Measurements from ENCODE around the gene LGI2.

LGI2 gene

GRCh38 chr4:25060241-25060962 lies 29.7 kb upstream of the LGI2 start:
- Histone ChIP-seq H3K4me3 (ENCODE audit: insufficient read depth in 1 of 2, low read depth in 1 of 2, low read length in 2 of 2) (no peak overlapping the region), H2AFZ (ENCODE audit: low read depth, low read length) (no peak overlapping the region), H3K27me3 (ENCODE audit: control insufficient read depth in 1 of 2, insufficient read depth in 1 of 2, low read length in 2 of 2) (peaks cover 14 to 27% of the 10 kb centered on the region in 2 experiments), H3K9me3 (ENCODE audit: control insufficient read depth, low read length) (no peaks in the 10 kb centered on the region), H4K91ac (ENCODE audit: low read length) (no peak overlapping the region), H2BK5ac (ENCODE audit: low read depth, low read length, poor library complexity, severe bottlenecking) (no peak overlapping the region), H3K4me2 (ENCODE audit: low read length, poor library complexity, severe bottlenecking) (no peak overlapping the region), H2BK15ac (ENCODE audit: low read depth, poor library complexity, severe bottlenecking) (no peak overlapping the region), H4K8ac (ENCODE audit: low read length) (no peak overlapping the region), H2AK5ac (ENCODE audit: low read length, severe bottlenecking) (no peak overlapping the region), H3K79me1 (replicated peaks; ENCODE audit: low read length, poor library complexity, severe bottlenecking) (no peaks in the 10 kb centered on the region), H3K36me3 (ENCODE audit: control insufficient read depth in 1 of 2, insufficient read depth in 2 of 2, low read depth in 1 of 2, low read length in 2 of 2) (no peaks in the 10 kb centered on the region), H2BK120ac (ENCODE audit: low read depth, low read length) (no peak overlapping the region), H3K14ac (ENCODE audit: low read length in 2 of 2) (no peak overlapping the region), H3K4me1 (ENCODE audit: control insufficient read depth, insufficient read depth, low read depth, low read length) (peaks cover 3% of the 10 kb centered on the region), H3K4ac (ENCODE audit: low read depth in 1 of 2, low read length in 2 of 2) (no peak overlapping the region), H3K18ac (ENCODE audit: low read depth in 1 of 2, low read length in 2 of 2) (no peak overlapping the region), H3K23ac (ENCODE audit: low read length in 2 of 2) (no peak overlapping the region), H3K9ac (ENCODE audit: low read length) (no peak overlapping the region), H3K27ac (ENCODE audit: low read length, poor library complexity, severe bottlenecking) (no peak overlapping the region), H2BK12ac (ENCODE audit: low read length in 2 of 2) (no peak overlapping the region)
- WGBS, result 90% methylated on average over 7 of the region's 8 CpGs
- DNase-seq, result no peak

GRCh38 chr4:25059791-25060190 lies 29.0 kb upstream of the LGI2 start:
- no peak overlapping the region for H3K14ac ChIP-seq (ENCODE audit: low read length in 2 of 2)
- H4K8ac ChIP-seq (ENCODE audit: low read length), result no peak overlapping the region
- H3K4ac ChIP-seq (ENCODE audit: low read depth in 1 of 2, low read length in 2 of 2), result no peak overlapping the region
- no peak overlapping the region for H2AK5ac ChIP-seq (ENCODE audit: low read length, severe bottlenecking)
- no peak overlapping the region for H3K27ac ChIP-seq (ENCODE audit: low read length, poor library complexity, severe bottlenecking)
- H3K4me3 ChIP-seq (ENCODE audit: insufficient read depth in 1 of 2, low read depth in 1 of 2, low read length in 2 of 2), result no peak overlapping the region
- 71% methylated on average over 1 of the region's 2 CpGs for WGBS
- H2AFZ ChIP-seq (ENCODE audit: low read depth, low read length), result no peak overlapping the region
- no peak overlapping the region for H2BK15ac ChIP-seq (ENCODE audit: low read depth, poor library complexity, severe bottlenecking)
- no peak for DNase-seq
- H3K9me3 ChIP-seq (ENCODE audit: control insufficient read depth, low read length), result no peaks in the 10 kb centered on the region
- H3K23ac ChIP-seq (ENCODE audit: low read length in 2 of 2), result no peak overlapping the region
- no peak overlapping the region for H3K4me2 ChIP-seq (ENCODE audit: low read length, poor library complexity, severe bottlenecking)
- H3K79me1 ChIP-seq (replicated peaks; ENCODE audit: low read length, poor library complexity, severe bottlenecking), result no peaks in the 10 kb centered on the region
- no peaks in the 10 kb centered on the region for H3K4me1 ChIP-seq (ENCODE audit: control insufficient read depth, insufficient read depth, low read depth, low read length)
- H2BK5ac ChIP-seq (ENCODE audit: low read depth, low read length, poor library complexity, severe bottlenecking), result no peak overlapping the region
- H4K91ac ChIP-seq (ENCODE audit: low read length), result no peak overlapping the region
- no peaks in the 10 kb centered on the region for H3K36me3 ChIP-seq (ENCODE audit: control insufficient read depth in 1 of 2, insufficient read depth in 2 of 2, low read depth in 1 of 2, low read length in 2 of 2)
- H2BK120ac ChIP-seq (ENCODE audit: low read depth, low read length), result no peak overlapping the region
- H3K9ac ChIP-seq (ENCODE audit: low read length), result no peak overlapping the region
- no peak overlapping the region for H3K18ac ChIP-seq (ENCODE audit: low read depth in 1 of 2, low read length in 2 of 2)
- H3K27me3 ChIP-seq (ENCODE audit: control insufficient read depth in 1 of 2, insufficient read depth in 1 of 2, low read length in 2 of 2), result peaks cover 21 to 31% of the 10 kb centered on the region in 2 experiments
- H2BK12ac ChIP-seq (ENCODE audit: low read length in 2 of 2), result no peak overlapping the region

- Histone ChIP-seq H2BK5ac (ENCODE audit: low read depth, low read length, poor library complexity, severe bottlenecking) (no peak overlapping the region), H3K27ac (ENCODE audit: low read length, poor library complexity, severe bottlenecking) (no peak overlapping the region), H3K4me2 (ENCODE audit: low read length, poor library complexity, severe bottlenecking) (no peak overlapping the region), H3K23ac (ENCODE audit: low read length in 2 of 2) (no peak overlapping the region), H3K9ac (ENCODE audit: low read length) (no peak overlapping the region), H3K4ac (ENCODE audit: low read depth in 1 of 2, low read length in 2 of 2) (no peak overlapping the region), H3K36me3 (ENCODE audit: control insufficient read depth in 1 of 2, insufficient read depth in 2 of 2, low read depth in 1 of 2, low read length in 2 of 2) (no peaks in the 10 kb centered on the region), H4K8ac (ENCODE audit: low read length) (no peak overlapping the region), H4K91ac (ENCODE audit: low read length) (no peak overlapping the region), H3K14ac (ENCODE audit: low read length in 2 of 2) (no peak overlapping the region), H3K4me3 (ENCODE audit: insufficient read depth in 1 of 2, low read depth in 1 of 2, low read length in 2 of 2) (no peak overlapping the region), H3K4me1 (ENCODE audit: control insufficient read depth, insufficient read depth, low read depth, low read length) (no peaks in the 10 kb centered on the region), H3K27me3 (ENCODE audit: control insufficient read depth in 1 of 2, insufficient read depth in 1 of 2, low read length in 2 of 2) (peaks cover 26 to 34% of the 10 kb centered on the region in 2 experiments), H2BK120ac (ENCODE audit: low read depth, low read length) (no peak overlapping the region), H2AK5ac (ENCODE audit: low read length, severe bottlenecking) (no peak overlapping the region), H2BK12ac (ENCODE audit: low read length in 2 of 2) (no peak overlapping the region), H3K9me3 (ENCODE audit: control insufficient read depth, low read length) (no peaks in the 10 kb centered on the region), H2BK15ac (ENCODE audit: low read depth, poor library complexity, severe bottlenecking) (no peak overlapping the region), H3K18ac (ENCODE audit: low read depth in 1 of 2, low read length in 2 of 2) (no peak overlapping the region), H2AFZ (ENCODE audit: low read depth, low read length) (no peak overlapping the region), H3K79me1 (replicated peaks; ENCODE audit: low read length, poor library complexity, severe bottlenecking) (no peaks in the 10 kb centered on the region)
- WGBS, result 85% methylated on average over 8 of the region's 8 CpGs
- no peak for DNase-seq
Observed at GRCh38 chr4:25058796-25059195, 28.1 kb upstream of the LGI2 start.

GRCh38 chr4:25057299-25057698 lies 26.6 kb upstream of the LGI2 start:
- Histone ChIP-seq H3K9me3 (ENCODE audit: control insufficient read depth, low read length) (no peaks in the 10 kb centered on the region), H3K27ac (ENCODE audit: low read length, poor library complexity, severe bottlenecking) (no peak overlapping the region), H3K23ac (ENCODE audit: low read length in 2 of 2) (no peak overlapping the region), H2BK12ac (ENCODE audit: low read length in 2 of 2) (no peak overlapping the region), H2BK5ac (ENCODE audit: low read depth, low read length, poor library complexity, severe bottlenecking) (no peak overlapping the region), H2BK15ac (ENCODE audit: low read depth, poor library complexity, severe bottlenecking) (no peak overlapping the region), H3K14ac (ENCODE audit: low read length in 2 of 2) (no peak overlapping the region), H2AFZ (ENCODE audit: low read depth, low read length) (no peak overlapping the region), H2AK5ac (ENCODE audit: low read length, severe bottlenecking) (no peak overlapping the region), H4K91ac (ENCODE audit: low read length) (no peak overlapping the region), H3K36me3 (ENCODE audit: control insufficient read depth in 1 of 2, insufficient read depth in 2 of 2, low read depth in 1 of 2, low read length in 2 of 2) (no peaks in the 10 kb centered on the region), H3K79me1 (replicated peaks; ENCODE audit: low read length, poor library complexity, severe bottlenecking) (no peaks in the 10 kb centered on the region), H3K4me1 (ENCODE audit: control insufficient read depth, insufficient read depth, low read depth, low read length) (no peaks in the 10 kb centered on the region), H3K27me3 (ENCODE audit: control insufficient read depth in 1 of 2, insufficient read depth in 1 of 2, low read length in 2 of 2) (peaks cover 19 to 26% of the 10 kb centered on the region in 2 experiments), H3K4me3 (ENCODE audit: insufficient read depth in 1 of 2, low read depth in 1 of 2, low read length in 2 of 2) (no peak overlapping the region), H2BK120ac (ENCODE audit: low read depth, low read length) (no peak overlapping the region), H3K18ac (ENCODE audit: low read depth in 1 of 2, low read length in 2 of 2) (no peak overlapping the region), H3K4me2 (ENCODE audit: low read length, poor library complexity, severe bottlenecking) (no peak overlapping the region), H3K9ac (ENCODE audit: low read length) (no peak overlapping the region), H4K8ac (ENCODE audit: low read length) (no peak overlapping the region), H3K4ac (ENCODE audit: low read depth in 1 of 2, low read length in 2 of 2) (no peak overlapping the region)
- 81% methylated on average over 7 of the region's 8 CpGs for WGBS
- no peak for DNase-seq
